ENCODE results near the gene SSR3.
"Not testable (repeated sequence)": the region's sequence is repeated elsewhere in the genome, so short reads cannot be mapped to it uniquely, and the experiment has no call there.

Gene SSR3

DNA sequence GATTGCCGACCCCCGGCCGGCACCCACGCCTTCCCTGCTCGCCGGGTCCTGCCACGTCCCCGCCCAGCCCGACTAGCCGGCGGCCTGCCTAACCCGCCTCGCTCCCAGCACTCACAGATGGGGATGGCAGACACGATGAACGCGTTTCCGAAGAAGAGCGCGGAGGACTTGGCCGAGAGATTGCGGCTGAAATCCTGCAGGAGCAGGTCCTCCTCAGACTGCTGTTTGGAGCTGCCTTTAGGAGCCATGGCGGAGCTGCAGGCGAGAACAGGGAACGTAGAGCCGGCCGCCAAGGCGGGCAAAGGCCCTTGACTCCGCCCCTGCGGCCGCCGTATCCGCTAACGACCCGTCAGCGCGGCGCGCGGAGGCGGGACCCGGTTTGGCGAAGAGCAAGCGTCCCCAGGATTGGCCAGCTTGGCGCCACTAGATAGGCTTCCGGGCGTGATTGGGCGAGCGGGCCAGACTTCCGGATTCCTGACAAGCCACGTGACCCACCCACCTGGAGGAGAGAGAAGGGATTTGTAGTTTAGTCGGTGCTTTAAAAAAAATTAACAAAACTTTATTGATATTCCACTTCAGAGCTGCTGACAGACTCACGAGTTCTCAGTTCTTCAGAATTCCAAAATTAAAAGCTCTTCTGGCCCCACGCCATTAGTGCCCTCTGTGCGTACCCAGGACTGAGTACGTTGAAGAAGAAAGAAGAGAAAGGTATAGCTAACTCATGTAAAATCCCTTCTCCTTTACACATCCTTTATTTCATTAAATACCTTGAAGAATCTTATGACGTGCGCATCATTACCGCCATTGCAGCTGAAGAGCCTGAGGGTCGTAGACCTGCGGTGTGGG is at the start of gene SSR3:
Gene SSR3, minus strand, starts transcription at position 276 of the 846 bp plus-strand sequence. Its CDS starts 28 bp downstream, at position 248.
- DNase-seq, result peak; percentile 100

DNA sequence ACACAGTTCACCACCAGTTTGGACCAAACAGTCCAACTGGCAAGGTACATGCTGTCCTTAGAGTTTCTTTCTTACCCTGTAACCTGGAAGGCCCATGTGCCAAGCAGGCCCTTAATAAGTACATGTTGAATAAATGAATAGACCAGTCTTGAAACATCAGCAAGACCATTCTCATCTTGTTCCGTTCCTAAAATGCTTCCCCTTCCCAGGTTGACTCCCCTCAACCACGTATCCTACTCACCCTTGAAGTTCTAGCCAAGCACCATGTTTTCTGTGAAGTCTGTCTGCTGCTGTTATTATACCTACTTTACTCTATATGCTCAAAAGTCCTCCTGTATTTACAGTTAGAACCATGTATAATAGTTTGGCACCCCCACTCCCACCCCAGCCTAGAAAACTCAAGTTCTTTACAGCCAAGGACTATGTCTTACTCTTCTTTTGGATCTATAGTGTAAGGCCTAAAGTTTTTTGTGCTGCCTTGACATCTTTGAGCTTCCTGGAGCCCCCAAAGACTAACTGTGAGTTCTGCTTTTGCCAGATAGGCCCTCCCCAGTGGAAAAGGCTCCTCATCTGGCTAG is 49.2 kb upstream of the SSR3 start:
- no peak for DNase-seq

DNA sequence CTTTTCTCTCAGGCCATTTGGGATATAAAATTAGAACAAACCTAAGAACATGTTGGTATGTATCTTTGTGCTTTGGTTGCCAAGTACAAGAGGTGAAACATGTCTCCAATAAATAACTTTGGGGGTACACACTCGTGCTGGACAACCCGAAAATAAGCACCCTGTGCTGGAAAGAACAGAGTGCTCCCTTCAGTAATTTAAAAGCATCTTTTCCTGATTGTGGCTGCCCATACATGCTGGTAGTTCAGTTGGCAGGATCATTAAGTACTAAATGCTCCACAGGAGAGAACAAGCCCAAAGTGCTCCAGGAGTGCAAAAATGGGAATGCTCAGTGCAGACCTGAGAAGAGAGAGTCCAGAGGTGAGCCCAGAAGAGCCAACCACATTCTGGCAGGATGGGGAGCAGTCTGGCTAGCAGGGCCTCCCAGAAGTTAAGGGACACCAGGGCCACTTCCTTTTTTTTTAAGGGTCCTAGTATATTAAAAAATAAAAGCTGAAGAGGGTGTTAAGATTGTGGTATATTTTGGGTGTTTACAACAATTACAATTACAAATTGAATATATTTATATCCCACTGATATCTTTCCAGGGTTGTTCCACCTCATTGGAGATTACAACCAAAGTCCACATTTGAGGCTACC is 48.6 kb upstream of the SSR3 start:
- DNase-seq, result no peak

DNA sequence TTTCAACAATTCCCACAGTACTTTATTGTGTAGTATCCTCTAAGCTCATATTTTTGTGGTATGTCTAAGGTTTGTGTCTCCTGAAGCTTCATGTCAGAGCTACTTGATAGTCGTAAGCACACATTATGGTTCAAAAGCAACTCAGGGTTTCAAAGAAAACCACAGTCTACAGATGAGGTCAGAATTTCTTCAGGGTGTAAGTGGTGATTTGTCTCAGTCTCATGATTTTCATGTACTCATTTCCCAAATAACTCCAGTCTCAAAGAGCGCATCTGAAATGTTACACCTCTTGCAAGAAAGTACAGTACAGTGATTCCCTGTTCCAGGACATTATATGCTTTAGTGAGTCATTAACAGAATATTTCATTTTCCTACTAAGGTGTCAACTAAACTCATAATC is 47.5 kb upstream of the SSR3 start:
- no peak for DNase-seq

DNA sequence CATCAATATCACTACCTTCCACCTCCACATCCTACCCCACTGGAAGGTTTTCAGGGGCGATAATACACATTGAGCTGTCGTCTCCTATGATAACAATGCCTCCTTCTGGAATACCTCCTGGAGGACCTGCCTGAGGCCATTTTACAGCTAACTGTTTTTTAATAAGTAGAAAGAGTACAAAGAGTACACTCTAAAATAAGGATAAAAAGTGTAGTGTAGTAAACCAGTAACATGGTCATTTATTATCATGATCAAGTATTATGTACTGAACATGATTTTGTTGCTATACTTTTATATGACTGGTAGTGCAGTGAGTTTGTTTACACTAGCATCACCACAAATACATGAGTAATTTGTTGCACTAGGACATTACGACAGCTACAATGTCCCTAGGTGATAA is 46.6 kb upstream of the SSR3 start:
- no peak for DNase-seq

DNA sequence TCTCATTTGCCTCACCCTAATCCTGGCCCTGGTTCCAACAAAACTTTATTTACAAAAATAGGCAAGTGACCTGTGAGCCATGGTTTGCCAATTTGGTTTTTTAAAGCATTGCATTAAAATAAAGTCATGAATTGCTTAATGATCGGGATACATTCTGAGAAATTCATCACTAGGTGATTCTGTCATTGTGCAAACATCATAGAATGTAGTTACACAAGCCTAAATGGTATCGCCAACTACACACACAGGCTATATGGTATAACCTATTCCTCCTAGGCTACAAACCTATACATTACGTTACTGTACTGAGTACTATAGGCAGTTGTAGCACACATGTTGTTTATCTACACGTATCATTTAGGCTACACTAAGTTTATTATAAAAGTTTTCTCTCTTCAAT is 45.9 kb upstream of the SSR3 start:
- DNase-seq, result no peak

DNA sequence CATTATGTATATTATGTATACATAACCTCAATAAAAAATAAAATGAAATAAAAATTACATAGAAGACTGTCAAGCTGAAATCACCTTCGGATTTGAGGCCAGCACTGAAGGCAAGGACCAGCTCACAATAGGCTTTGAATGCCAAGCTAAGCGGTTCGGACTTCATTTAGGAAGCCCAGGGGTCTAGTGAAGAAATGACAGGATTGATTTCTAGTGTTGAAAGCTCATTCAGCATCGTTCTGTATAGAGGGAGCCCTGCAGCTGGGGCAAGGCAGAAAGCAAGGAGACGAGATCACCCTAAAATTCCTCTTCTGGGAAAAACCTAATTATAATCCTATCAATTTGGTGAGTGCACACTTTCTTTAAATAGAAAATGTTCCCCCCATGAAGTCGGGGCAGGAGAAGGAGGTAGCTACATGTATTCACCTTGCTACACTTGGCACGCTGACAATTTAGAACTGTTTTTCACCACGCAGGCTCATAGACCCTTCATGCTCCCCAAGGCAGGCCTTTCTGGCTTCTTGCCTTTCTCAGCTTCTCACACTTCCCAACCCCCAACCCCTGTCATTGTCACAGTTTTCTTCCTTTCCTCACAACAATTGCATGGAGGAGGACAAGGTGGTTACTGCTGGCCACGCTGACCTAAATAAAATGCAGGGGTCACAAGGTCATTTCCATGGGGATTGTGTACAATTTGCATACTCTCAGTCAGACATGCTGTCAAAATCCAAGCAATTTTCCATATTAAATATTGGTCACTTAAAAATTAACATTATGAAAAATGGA is 44.4 kb upstream of the SSR3 start:
- no peak for DNase-seq

DNA sequence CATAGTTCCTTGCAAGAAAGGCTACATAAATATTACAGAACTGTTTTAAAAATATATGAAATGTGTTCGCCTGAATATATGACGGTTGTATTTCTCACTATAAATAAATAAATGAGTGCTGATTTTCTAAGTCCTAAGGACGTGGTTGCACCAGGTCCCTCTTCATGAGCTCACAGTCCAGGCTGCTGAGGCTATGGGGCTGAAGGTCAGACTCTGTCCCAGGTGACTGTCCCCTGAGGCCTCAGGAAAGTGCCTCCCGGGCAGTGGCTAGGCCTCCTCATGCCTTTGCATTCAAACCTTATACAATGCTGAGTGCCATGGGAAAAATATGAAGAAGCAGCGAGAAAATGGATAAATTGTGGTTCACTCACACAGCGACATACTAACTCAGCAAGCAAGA is 43.5 kb upstream of the SSR3 start:
- no peak for DNase-seq

DNA sequence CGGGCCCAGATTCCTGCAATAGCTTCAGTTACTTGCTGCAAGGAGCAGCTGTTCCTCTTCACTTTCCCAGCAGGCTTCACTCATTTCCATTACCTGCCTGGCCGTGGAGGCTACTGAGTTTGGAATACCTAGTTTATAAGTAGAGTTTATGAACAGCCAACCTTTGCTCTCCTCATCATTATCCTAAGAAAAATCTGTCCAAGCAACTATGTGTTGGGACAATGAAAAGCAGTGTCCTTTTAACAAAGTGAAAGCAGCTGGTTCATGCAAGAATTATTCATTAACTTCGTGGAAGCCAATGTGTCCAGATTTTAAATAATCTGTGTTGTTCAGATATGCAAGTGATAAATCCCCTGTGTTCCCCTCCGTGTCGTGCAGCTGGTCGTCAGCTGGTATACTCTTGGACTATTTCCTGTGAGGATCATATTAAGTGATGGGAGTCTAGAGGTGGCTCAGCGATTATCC is 39.3 kb upstream of the SSR3 start:
- no peak for DNase-seq

DNA sequence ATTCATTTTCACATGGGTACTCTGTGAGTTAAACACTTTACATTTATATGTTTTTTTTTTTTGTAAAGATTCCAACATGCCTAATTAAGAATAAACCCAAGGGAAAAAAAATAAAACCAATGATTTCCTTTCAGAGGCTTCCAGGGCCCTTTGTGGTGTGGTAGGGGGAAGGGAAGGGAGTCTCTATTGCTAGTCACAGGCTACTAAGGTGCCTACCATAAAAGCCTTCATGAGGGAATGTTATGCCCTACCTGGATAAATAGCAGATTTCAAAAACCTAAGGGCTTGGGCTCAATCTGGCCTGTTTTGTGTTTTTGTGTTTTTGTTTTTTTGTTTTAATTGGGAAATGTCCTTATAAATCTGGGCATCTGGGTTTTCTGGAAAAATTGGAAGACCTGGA is 38.9 kb upstream of the SSR3 start:
- no peak for DNase-seq

DNA sequence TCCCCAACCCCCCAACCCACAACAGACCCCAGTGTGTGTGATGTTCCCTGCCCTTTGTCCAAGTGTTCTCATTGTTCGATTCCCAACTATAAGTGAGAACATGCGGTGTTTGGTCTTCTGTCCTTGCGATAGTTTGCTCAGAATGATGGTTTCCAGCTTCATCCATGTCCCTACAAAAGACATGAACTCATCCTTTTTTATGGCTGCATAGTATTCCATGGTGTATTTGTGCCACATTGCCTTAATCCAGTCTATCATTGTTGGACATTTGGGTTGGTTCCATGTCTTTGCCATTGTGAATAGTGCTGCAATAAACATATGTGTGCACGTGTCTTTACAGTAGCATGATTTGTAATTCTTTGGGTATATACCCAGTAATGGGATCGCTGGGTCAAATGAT is 34.9 kb upstream of the SSR3 start:
- not testable (repeated sequence) for DNase-seq

DNA sequence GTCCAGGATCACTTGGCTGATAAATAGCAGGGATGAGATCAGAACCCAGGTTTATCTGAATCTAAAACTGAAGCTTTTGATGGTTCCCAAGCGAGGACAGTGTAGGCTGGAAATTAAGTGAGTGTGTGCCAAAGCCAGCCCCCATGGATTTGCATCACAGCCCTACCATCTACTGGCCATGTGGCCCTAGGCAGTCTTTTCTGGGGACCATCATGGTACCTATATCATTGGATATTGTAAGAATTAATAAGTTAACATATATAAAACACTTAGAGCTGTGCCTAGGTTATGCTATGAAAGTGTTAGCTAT is 32.8 kb upstream of the SSR3 start:
- DNase-seq, result no peak

DNA sequence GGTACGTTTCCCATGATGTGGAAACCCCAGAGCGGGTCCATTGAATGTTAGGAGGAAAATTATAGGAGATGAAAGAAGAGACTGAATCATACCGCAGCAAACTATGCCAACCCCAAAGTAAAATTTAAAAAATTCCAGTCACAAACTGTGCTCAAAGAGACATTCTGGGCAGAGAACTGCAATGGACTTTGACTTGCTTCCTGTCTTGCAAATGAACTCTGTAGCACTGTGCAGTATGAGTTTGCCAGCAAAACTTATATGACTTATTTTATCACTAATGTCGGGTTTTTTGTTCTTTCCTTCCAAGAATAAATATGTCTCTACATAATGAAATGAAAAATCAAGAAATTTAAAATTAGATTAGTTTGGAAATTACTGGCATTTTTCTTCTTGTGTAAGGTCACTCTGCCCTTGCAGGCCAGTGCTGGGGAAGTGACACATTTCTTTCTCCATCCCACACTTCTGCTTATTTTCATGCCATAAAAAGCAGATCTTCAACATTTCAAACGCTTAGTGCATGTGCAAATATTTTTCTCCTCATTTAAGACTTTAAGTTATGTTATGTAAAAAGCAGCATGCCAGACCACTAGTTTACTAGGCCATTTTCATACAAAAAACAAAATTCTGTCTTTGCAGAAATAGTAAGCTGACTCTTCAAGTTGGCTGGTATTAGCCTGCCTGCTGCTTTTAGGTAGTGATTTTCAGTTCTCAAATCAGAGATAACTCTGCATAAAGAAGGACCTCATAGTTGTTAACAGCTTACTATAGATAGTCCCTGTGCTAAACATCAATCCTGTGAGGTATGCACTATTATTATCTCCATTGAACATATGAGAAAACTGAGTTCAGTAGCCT is 32.2 kb upstream of the SSR3 start:
- no peak for DNase-seq

DNA sequence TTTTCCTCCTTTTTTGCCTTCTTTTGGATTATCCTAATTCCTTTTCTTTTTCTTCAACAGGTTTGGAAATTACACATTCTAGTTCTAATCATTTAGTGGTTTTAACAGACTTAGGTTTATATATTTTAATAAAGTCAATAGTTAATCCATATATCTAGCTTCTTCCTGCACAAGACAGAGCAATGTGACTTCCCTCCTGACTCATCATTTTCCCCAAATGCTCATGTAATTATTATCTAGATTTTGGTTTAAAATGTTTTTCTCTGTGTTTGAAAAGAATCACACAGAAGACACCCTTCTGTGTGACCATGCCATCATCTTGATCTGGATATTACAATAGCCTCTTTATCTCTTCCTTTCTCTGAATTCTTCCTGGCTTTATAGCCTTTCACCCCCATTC is 28.6 kb upstream of the SSR3 start:
- no peak for DNase-seq

DNA sequence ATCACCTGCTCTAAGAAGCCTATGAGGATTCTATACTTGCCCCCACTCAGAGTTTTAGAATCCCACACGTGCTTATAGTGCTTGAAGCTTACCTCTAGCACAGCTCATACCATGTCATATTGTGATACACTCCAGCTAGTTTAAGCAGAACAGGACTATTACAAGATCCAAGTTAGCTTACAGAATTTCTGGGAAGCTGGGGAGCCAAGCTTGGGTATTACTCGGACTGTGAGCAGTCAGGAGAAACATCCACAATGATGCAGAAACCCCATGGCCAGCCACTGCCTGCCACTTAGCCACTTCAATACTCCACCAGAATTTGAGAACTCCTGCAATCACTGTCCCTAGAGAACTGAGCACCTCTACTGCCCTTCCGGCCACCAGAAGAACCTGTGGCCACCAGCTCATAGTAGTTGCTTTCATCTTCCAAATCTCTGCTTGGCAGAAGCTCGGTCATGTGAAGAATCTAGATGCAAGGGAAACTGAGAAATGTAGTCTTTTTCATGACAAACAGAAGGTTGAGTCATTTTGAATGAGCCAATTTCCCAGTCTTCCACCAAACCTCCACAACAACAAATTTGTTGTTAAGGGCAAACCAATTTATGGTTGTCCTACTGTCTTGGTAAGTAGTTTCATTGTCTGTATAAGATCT is 27.7 kb upstream of the SSR3 start:
- DNase-seq, result no peak

DNA sequence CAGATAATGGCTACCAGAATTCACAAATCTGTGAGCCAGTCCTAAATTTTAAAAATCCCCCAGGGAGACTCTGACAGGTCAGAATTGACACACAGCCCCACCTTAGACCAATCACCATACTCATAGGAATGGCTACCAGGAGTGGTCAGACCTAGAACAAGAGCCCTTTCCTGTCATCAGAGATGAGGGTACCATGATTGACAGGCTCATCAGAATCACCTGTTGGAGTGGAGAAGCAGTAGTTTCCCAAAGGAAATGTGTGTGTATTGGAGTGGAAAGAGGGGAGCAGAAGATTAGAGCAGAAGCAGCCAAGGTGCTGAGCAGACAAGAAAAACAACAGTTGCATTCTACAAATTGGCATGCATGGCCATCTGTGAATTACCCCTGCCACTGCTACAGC is 27.0 kb upstream of the SSR3 start:
- no peak for DNase-seq

DNA sequence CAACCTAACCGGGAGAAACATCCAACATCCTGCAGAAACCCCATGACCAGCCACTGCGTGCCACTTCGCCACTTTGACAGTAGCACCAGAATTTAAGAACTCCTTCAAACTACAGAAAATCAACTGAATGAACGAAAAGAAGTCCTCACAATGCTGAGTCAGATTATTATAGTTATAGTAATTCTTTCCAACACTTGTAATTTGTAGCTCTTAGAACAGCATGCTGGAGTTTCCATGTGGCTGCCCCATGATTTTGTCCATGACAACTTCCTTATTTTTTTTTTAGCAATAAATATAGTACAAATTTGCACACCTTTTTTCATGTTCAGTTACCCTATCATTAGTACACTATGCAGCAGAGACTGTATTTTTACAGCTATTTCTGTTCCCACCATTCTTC is 26.1 kb upstream of the SSR3 start:
- no peak for DNase-seq

DNA sequence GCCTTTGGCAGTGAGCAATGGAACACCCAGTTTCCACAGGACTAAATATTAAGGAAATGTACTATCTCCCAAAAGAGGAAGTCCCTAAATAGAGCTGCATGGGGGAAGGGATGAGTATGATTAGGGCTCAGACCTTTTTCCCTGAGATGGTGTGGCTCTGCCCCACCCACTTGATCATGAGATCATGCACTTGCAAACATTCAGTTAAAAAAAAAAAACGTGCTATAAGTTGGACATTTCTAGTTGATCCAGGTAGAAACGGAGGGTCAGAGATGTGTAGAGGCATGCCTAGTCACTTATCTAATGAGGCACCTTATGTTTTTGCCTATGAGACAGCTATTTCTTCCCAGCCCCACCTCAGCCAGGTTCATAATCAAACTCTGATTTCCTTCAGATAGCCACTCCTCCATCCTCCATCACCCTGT is 24.5 kb upstream of the SSR3 start:
- no peak for DNase-seq

DNA sequence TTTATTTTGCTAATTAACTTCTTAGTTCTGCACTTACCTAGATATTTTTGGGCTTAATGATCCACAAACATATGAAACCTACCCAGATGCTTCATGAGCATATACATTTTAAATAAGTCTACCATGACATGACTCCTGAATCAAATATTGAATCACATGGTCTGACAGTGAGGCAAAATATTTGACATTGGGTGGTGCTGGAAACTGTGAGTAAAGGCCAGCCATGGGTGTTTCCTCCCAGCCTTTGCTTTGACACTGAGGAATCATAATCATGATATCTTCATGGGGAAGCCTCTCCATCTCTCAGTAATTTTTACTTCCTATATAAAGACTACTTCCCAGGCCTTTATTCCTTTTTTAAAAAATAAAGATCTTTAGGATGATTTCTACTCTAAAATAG is 22.8 kb upstream of the SSR3 start:
- DNase-seq, result no peak

DNA sequence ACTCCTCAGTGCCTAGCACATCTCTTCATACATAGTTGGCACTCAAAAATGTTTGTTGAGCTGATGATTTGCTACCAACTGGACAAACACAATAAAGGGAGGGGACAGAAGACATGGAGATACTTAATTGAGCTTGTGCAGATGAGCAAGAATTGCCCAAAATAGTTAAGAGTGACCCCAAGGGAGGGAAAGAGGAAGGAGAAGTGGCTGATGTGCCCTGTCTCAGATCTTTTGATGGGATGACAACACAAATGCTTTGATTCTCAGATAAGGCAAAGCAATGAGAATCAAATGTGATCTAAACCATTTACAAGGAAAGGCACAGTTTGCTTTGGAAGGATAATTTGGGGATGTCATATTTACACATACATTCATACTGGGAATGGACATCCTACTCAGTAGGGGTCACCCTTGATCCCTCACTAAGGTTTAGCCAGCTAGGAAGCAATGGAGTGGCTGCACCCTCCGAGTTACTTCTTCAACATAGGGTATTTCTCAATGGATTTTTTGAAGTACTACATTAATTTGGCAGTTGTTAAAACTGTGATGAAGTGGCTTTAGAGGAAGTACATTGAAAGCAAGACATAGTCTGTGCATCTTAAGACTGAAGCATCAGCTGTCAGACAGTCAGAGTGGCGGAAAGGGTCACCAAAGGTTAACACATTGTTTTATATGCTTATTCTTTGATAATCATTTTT is 21.9 kb upstream of the SSR3 start:
- DNase-seq, result no peak

DNA sequence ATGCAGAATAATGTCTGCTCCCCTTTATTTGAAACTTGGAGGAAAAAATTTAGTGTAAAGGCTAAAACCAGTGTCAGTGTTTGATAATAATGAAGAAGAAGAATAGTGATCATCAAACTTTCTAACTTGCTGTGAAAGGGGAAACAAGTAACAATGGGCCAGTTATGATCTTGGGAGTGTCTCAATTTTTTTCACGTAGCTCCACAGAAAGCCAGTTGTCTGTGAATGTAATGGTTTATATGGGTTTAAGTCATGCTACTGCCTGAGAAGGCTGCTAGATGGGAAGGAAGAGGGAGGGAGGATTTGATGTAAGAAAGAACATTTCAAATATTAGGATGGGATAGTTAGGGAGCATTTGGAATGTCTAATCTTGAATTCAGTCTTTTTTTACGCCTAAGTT is 21.1 kb upstream of the SSR3 start:
- DNase-seq, result no peak
